Adrenal gland (tissue), 12 donors: Measurements from ENCODE around the gene TNFRSF11A. TPM values are rescaled to one million over a fixed set of nuclear protein-coding genes. Genes with fewer than 3 reads are reported as not detected.
A peak's percentile ranks its signal among the peaks of the same experiment; 100 is the strongest.

Experiments used
- DNase-seq, 7 donors: peaks; one replicate each; pipeline ENCODE4 v3.0.0-alpha.2; 2019 to 2020
- H3K27ac ChIP-seq, 5 donors: fragments of 200-600 bp; sonication (generic) in 4 of 5; 1 replicate in 3 of 5; 2 replicates in 2 of 5; pipeline versions ENCODE4 v1.5.1 to v1.8.0; 2016 to 2020; ENCODE audit warnings: mild to moderate bottlenecking in 1 of 5
- H3K27me3 ChIP-seq: fragments of 200-600 bp; 2 replicates; pipeline ENCODE4 v1.8.0; 2021
- H3K36me3 ChIP-seq, 2 donors: fragments of 200-600 bp; replicated peaks in 1 of 2; 1 replicate in 1 of 2; 2 replicates in 1 of 2; pipeline versions ENCODE4 v1.5.1 to v1.8.0; 2018 to 2022
- H3K4me1 ChIP-seq, 2 donors: fragments of 200-600 bp; replicated peaks in 1 of 2; 1 replicate in 1 of 2; 2 replicates in 1 of 2; pipeline versions ENCODE4 v1.5.1 to v1.8.0; 2018 to 2021
- H3K4me3 ChIP-seq, 4 donors: fragments of 200-600 bp; sonication (generic) in 3 of 4; one replicate each; pipeline ENCODE4 v1.5.1; 2016 to 2018
- H3K9me3 ChIP-seq, 3 donors: fragments of 200-600 bp; sonication (generic) in 1 of 3; replicated peaks in 1 of 3; 1 replicate in 2 of 3; 2 replicates in 1 of 3; pipeline versions ENCODE4 v1.5.1 to v1.8.0; 2016 to 2021
- CTCF ChIP-seq, 6 experiments: fragments of 450-650 bp in 4 of 6; fragments of 200-600 bp in 2 of 6; sonication (generic) in 1 of 6; IDR thresholded peaks; 1 replicate in 5 of 6; 2 replicates in 1 of 6; pipeline versions ENCODE4 v1.5.1 to v1.8.0; 2016 to 2021; ENCODE audit warnings: antibody characterized with exemption in 6 of 6, mild to moderate bottlenecking in 2 of 6, moderate library complexity in 1 of 6
- POLR2A ChIP-seq, 2 donors: fragments of 450-650 bp; IDR thresholded peaks; one replicate each; pipeline ENCODE4 v1.6.1; 2017; ENCODE audit warnings: antibody characterized with exemption in 2 of 2, mild to moderate bottlenecking in 2 of 2, moderate library complexity in 1 of 2
- WGBS, 4 donors: extraction: QIAGEN DNeasy Blood & Tissue Kit in 2 of 4; methylation state at CpG; one replicate each; pipeline versions ENCODE4 v1.1.5 to v1.1.7; 2013 to 2017; 5-methylcytosine and 5-hydroxymethylcytosine counted together
- intact Hi-C, 2 donors: fragments of 100-400 bp; cut with DNase I; formaldehyde crosslinking; loops; one replicate each; pipeline versions ENCODE4 v1.14.1 to v1.15.0; 2022 to 2023
- polyA plus RNA-seq, 3 donors: library from polyadenylated mRNA; stranded (reverse); fragments of 200-250 nt in 2 of 3; fragments of 350-450 nt in 1 of 3; fragmentation: Illumina TruSeq in 1 of 3; extraction: RNeasy Lipid Tissue Mini Kit (QIAGEN cat#74804) in 1 of 3; gene quantifications; one replicate each; pipeline ENCODE4 v1.2.3, GENCODE V29; 2013 to 2014
- small RNA-seq, 2 donors: library from RNA; depleted of rRNA; stranded (forward); fragments of <200 nt; gene quantifications; one replicate each; pipeline ENCODE3, GENCODE V24; 2016
- total RNA-seq, 9 donors: library from RNA; depleted of rRNA in 4 of 9; stranded (reverse); fragments of >200 nt in 4 of 9; fragments of 120-200 nt in 1 of 9; fragmentation: NEBNext Ultra II Directional in 1 of 9; extraction: Animal tissue kit (Norgen Biotek cat#: 25700) in 1 of 9; gene quantifications; one replicate each; pipeline versions ENCODE4 v1.1.0 to v1.2.4, GENCODE V29; 2013 to 2023
- donor health status: healthy with polysubstance abuse.
- donor health status: Bipolar disorder and iron deficiency.
- donor health status: DM: yes; HTN: yes; CAD: no.
- donor health status: DM: no; HTN: no; CAD: no.
- donor health status: DM: no; HTN: no; CAD: no.
- donor health status: DM: yes; HTN: yes; CAD: no.

Gene TNFRSF11A
- total and polyA plus RNA-seq, 12 donors, result 0.61 to 15.7 (median 4.2) TPM

GRCh38 chr18:62438866-62439265 is 113.8 kb downstream of the TNFRSF11A start:
- no peak for DNase-seq

More at GRCh38 chr18:62438866-62439265, 113.8 kb downstream of the TNFRSF11A start:
- H3K9me3 ChIP-seq, result no peaks in the 10 kb centered on the region
- intact Hi-C loops, result no loop called here
- TF ChIP-seq POLR2A (IDR thresholded peaks at IDR 0.05), result no peak
- no peak for TF ChIP-seq CTCF (IDR thresholded peaks at IDR 0.05)
- H3K36me3 ChIP-seq, result no peaks in the 10 kb centered on the region
- WGBS, 4 donors, result 80 to 90% (median 84%) methylated on average over 8 of the region's 8 CpGs
- peak overlapping the region in 1 of 5 donors; percentile 90 for H3K27ac ChIP-seq
- H3K4me1 ChIP-seq, result peaks cover 20 to 34% of the 10 kb centered on the region in 2 donors
- no peak overlapping the region for H3K4me3 ChIP-seq
- H3K27me3 ChIP-seq, result no peaks in the 10 kb centered on the region

Small RNA genes lying within 50 kb of the gene (small RNA-seq; reads per million reads assigned to genes)
- gene AC100843.2, result 0 reads per million in 2 donors
- 0 reads per million in 2 donors for gene RF00019

Other genes with a start within 250 kb of the TNFRSF11A start
- 10 to 100 TPM; 16.5 to 50.5 (median 25.9) TPM for gene PIGN, start 138.3 kb upstream of the TNFRSF11A start, total RNA-seq
- gene PIGN, start 138.3 kb upstream of the TNFRSF11A start, polyA plus RNA-seq, result 10 to 100 TPM in 1 of 3 donors, 1 to 10 TPM in 2; 4.4 to 19.2 (median 6.2) TPM
- gene RELCH, start 138.1 kb upstream of the TNFRSF11A start, total RNA-seq, result 10 to 100 TPM; 15.6 to 45.5 (median 30.7) TPM
- 10 to 100 TPM; 16.7 to 25.0 (median 17.5) TPM for gene RELCH, start 138.1 kb upstream of the TNFRSF11A start, polyA plus RNA-seq
- 10 to 100 TPM; 13.6 to 53.3 (median 19.2) TPM for gene ZCCHC2, start 197.7 kb downstream of the TNFRSF11A start, total RNA-seq
- gene ZCCHC2, start 197.7 kb downstream of the TNFRSF11A start, polyA plus RNA-seq, result 10 to 100 TPM in 1 of 3 donors, 1 to 10 TPM in 2; 4.7 to 12.5 (median 6.8) TPM